GM12878 (cell line): ENCODE results near the gene GPR146. TPM values are rescaled to one million over a fixed set of nuclear protein-coding genes. Genes with fewer than 3 reads are reported as not detected.

ENCODE experiments used
- ATAC-seq: fragments of 200-7000 bp; cut with Tn5 transposase; 3 replicates; pipeline ENCODE4 v1.9.1; 2020; ENCODE audit warnings: mild to moderate bottlenecking, moderate library complexity
- BruUV-seq: library from RNA; stranded (reverse); fragments of 400-500 nt; replicated peaks from 2 replicates; lab custom pipeline; 2021; lab: Mats Ljungman, UMichigan
- CTCF ChIA-PET: fragments of 300-600 bp; sonication (Branson Sonifier 250); formaldehyde crosslinking; extraction: SDS; loops from one replicate; lab custom pipeline; 2021; ENCODE audit warnings: inconsistent platforms; lab: Yijun Ruan, JAX
- POLR2A ChIA-PET: fragments of 350-600 bp; formaldehyde crosslinking; extraction: SDS; loops from one replicate; lab custom pipeline; 2021; ENCODE audit warnings: inconsistent platforms; lab: Charles Lee
- RAD21 ChIA-PET: fragments of 300-600 bp; sonication (Branson Sonifier 250); formaldehyde crosslinking; loops from one replicate; lab custom pipeline; 2023; ENCODE audit warnings: antibody characterized with exemption; ENCODE audit not compliant: unreplicated experiment; lab: Charles Lee
- SMC1A ChIA-PET: fragments of 300-600 bp; sonication (Branson Sonifier 250); formaldehyde crosslinking; loops from one replicate; lab custom pipeline; 2023; ENCODE audit not compliant: unreplicated experiment, uncharacterized antibody; lab: Charles Lee
- DNase-seq: peaks from one replicate; pipeline ENCODE4 v3.0.0-alpha.2; 2011; ENCODE audit warnings: low read depth, low spot score
- FAIRE-seq: peaks from 3 replicates; lab custom pipeline; 2011; peaks lifted over from hg19 to GRCh38; lab: Jason Lieb, UNC
- H2AFZ ChIP-seq: 2 replicates; pipeline ENCODE4 v1.6.0; 2011; ENCODE audit warnings: low read depth, low read length, control low read depth; ENCODE audit not compliant: control insufficient read depth
- H3K27ac ChIP-seq: 2 replicates; pipeline ENCODE4 v1.5.1; 2011; ENCODE audit warnings: control low read depth; ENCODE audit not compliant: control insufficient read depth, insufficient read depth
- H3K27me3 ChIP-seq, 2 experiments: replicated peaks in 1 of 2; 2 replicates each; pipeline versions ENCODE4 v1.6.0 to v1.6.1; 2011; ENCODE audit warnings: low read length in 1 of 2; ENCODE audit not compliant: control insufficient read depth in 2 of 2, insufficient read depth in 2 of 2
- H3K36me3 ChIP-seq, 2 experiments: 2 replicates each; pipeline ENCODE4 v1.5.1; 2011; ENCODE audit warnings: low read length in 1 of 2; ENCODE audit not compliant: control insufficient read depth in 2 of 2, insufficient read depth in 2 of 2
- H3K4me1 ChIP-seq: 2 replicates; pipeline ENCODE4 v1.6.1; 2011; ENCODE audit warnings: mild to moderate bottlenecking, low read length, moderate library complexity, mixed read lengths; ENCODE audit not compliant: control insufficient read depth, insufficient read depth
- H3K4me2 ChIP-seq: 2 replicates; pipeline ENCODE4 v1.6.0; 2011; ENCODE audit warnings: control low read depth; ENCODE audit not compliant: control insufficient read depth, insufficient read depth
- H3K4me3 ChIP-seq: fragments of 200-600 bp; sonication (generic); 2 replicates; pipeline ENCODE4 v1.5.1; 2016
- H3K79me2 ChIP-seq: 2 replicates; pipeline ENCODE4 v1.6.0; 2011; ENCODE audit warnings: low read length; ENCODE audit not compliant: control insufficient read depth, insufficient read depth
- H3K9ac ChIP-seq: 2 replicates; pipeline ENCODE4 v1.8.0; 2011; ENCODE audit warnings: low read length, control low read depth, mixed read lengths; ENCODE audit not compliant: control insufficient read depth, insufficient read depth
- H3K9me3 ChIP-seq: replicated peaks from 3 replicates; pipeline ENCODE4 v1.5.1; 2011; ENCODE audit warnings: mild to moderate bottlenecking, low read length; ENCODE audit not compliant: control insufficient read depth, insufficient read depth
- H4K20me1 ChIP-seq: 2 replicates; pipeline ENCODE4 v1.6.0; 2011; ENCODE audit not compliant: control insufficient read depth, insufficient read depth
- ASH2L ChIP-seq: fragments of 300-600, 200-600 bp; sonication (generic); IDR thresholded peaks from 2 replicates; pipeline ENCODE4 v1.6.1; 2017; ENCODE audit warnings: low read depth, mild to moderate bottlenecking, borderline replicate concordance
- CBX5 ChIP-seq: sonication (generic); IDR thresholded peaks from 2 replicates; pipeline ENCODE4 v1.6.1; 2016; ENCODE audit warnings: low read depth, moderate library complexity, mild to moderate bottlenecking, inconsistent platforms
- GATAD2B ChIP-seq: fragments of 450-650 bp; conservative IDR thresholded peaks from 2 replicates; pipeline ENCODE4 v1.6.1; 2017; ENCODE audit warnings: low read depth, mild to moderate bottlenecking, moderate library complexity
- KLF5 ChIP-seq: fragments of 450-650 bp; IDR thresholded peaks from 2 replicates; pipeline ENCODE4 v1.6.1; 2014; ENCODE audit warnings: mild to moderate bottlenecking; ENCODE audit not compliant: partially characterized antibody
- MAX ChIP-seq: IDR thresholded peaks from 2 replicates; pipeline ENCODE4 v1.6.1; 2012; ENCODE audit warnings: low read depth, low read length, improper control_type of control experiment
- NFYA ChIP-seq: IDR thresholded peaks from 2 replicates; pipeline ENCODE4 v1.6.1; 2011; ENCODE audit warnings: low read depth, mild to moderate bottlenecking, low read length, improper control_type of control experiment, borderline replicate concordance
- RAD21 ChIP-seq: IDR thresholded peaks from 2 replicates; pipeline ENCODE4 v1.6.1; 2011; ENCODE audit warnings: mild to moderate bottlenecking, low read depth, low read length, moderate library complexity; ENCODE audit not compliant: insufficient read depth
- STAT1 ChIP-seq: fragments of 450-650 bp; conservative IDR thresholded peaks from 2 replicates; pipeline ENCODE4 v1.6.1; 2014; ENCODE audit warnings: antibody characterized with exemption, mild to moderate bottlenecking
- USF1 ChIP-seq: IDR thresholded peaks from 2 replicates; pipeline ENCODE4 v1.6.1; 2011; ENCODE audit warnings: borderline replicate concordance, low read depth, mild to moderate bottlenecking, moderate library complexity, mixed read lengths, low read length; ENCODE audit not compliant: insufficient read depth; ENCODE audit errors: extremely low read length
- ZNF592 ChIP-seq: fragments of 450-650 bp; IDR thresholded peaks from 2 replicates; pipeline ENCODE4 v1.6.1; 2017; ENCODE audit warnings: mild to moderate bottlenecking, moderate library complexity
- ZSCAN29 ChIP-seq: fragments of 450-650 bp; IDR thresholded peaks from 2 replicates; pipeline ENCODE4 v1.6.1; 2017; ENCODE audit warnings: mild to moderate bottlenecking, moderate library complexity
- WGBS: methylation state at CpG from one replicate; pipeline ENCODE4 v1.1.6; 2016; ENCODE audit warnings: low lambda C conversion rate; ENCODE audit not compliant: insufficient replicate concordance, insufficient coverage; ENCODE audit errors: missing lambda C conversion rate; 5-methylcytosine and 5-hydroxymethylcytosine counted together
- in situ Hi-C: fragments of 300-500 bp; cut with MboI; formaldehyde crosslinking; loops from 9 replicates; pipeline ENCODE4 v1.14.3; 2018; ENCODE audit warnings: mixed read lengths
- intact Hi-C: fragments of 100-400 bp; cut with micrococcal nuclease; formaldehyde crosslinking; loops from one replicate; pipeline ENCODE4 v1.14.2; 2022; ENCODE audit not compliant: unreplicated experiment
- polyA plus RNA-seq, 11 experiments: library from polyadenylated mRNA; depleted of rRNA in 4 of 11; unstranded in 6 of 11; stranded (reverse) in 5 of 11; fragments of >200 nt; fragmentation: Nextera tagmentation in 4 of 11; fragmentation: Illumina TruSeq in 1 of 11; extraction: Ambion mirVana in 4 of 11; extraction: Trizol in 1 of 11; gene quantifications; 1 replicate in 1 of 11; 2 replicates in 10 of 11; pipeline versions ENCODE4 v1.2.1 to v1.2.3, GENCODE V29; 2011 to 2016; ENCODE audit warnings: inconsistent platforms in 2 of 11, missing spikeins in 2 of 11, low read depth in 1 of 11
- total RNA-seq, 4 experiments: library from RNA; depleted of rRNA in 3 of 4; stranded (reverse); fragments of >200 nt in 3 of 4; fragmentation: Illumina TruSeq in 1 of 4; extraction: Trizol in 1 of 4; gene quantifications; 2 replicates each; pipeline versions ENCODE4 v1.2.1 to v1.2.3, GENCODE V29; 2013 to 2021
- TF ChIP-seq, protein P1 (sequence below): fragments of 450-650 bp; IDR thresholded peaks from 2 replicates; pipeline ENCODE4 v1.6.1; 2017; ENCODE audit warnings: antibody characterized with exemption, mild to moderate bottlenecking, moderate library complexity

GPR146 gene
- total and polyA plus RNA-seq, 10 of the 15 experiments (the other 5 are each of a cell fraction or from before 2014, with no cell fraction given): 0.19 to 12.0 (median 0.54) TPM; not detected in 2

- H3K79me2 ChIP-seq: no peaks in the 10 kb centered on the region; the same call in 1 of the 2 replicates
- SMC1A ChIA-PET: interaction anchor here (1.3 kb wide), 1 partner anchor 19 kb away, joined by 3 read pairs; no protein-coding TSS in a partner anchor
- FAIRE-seq (no peak), DNase-seq (no peak), ATAC-seq (no peak)
- H3K4me2 ChIP-seq: no peak overlapping the region
- intact Hi-C loops: no loop called here
- in situ Hi-C loops: no loop called here
- H3K4me1 ChIP-seq: peaks cover 10% of the 10 kb centered on the region
- no peak overlapping the region for H3K4me3 ChIP-seq
- POLR2A ChIA-PET: interaction anchor here (1.6 to 4.3 kb wide), 2 partner anchors 15 to 18 kb away, joined by 3 to 21 read pairs; no protein-coding TSS in a partner anchor
- H3K27ac ChIP-seq: no peak overlapping the region
- BruUV-seq: no TSS peak
- H2AFZ ChIP-seq: no peak overlapping the region
- H3K9me3 ChIP-seq: no peaks in the 10 kb centered on the region
- H3K27me3 ChIP-seq: no peaks in the 10 kb centered on the region
- H3K36me3 ChIP-seq: no peaks in the 10 kb centered on the region; a peak in 1 of 4 replicates
- CTCF ChIA-PET: interaction anchor here (0.9 to 5.0 kb wide), 3 partner anchors 24 to 49 kb away, joined by 4 to 36 read pairs (median 19); no protein-coding TSS in a partner anchor
- no peaks in the 10 kb centered on the region for H4K20me1 ChIP-seq
- WGBS: 92% methylated on average over 40 of the region's 40 CpGs
- RAD21 ChIA-PET: interaction anchor here (3.3 kb wide), 1 partner anchor 17 kb away, joined by 15 read pairs; no protein-coding TSS in a partner anchor
- no peak overlapping the region for H3K9ac ChIP-seq
- TF ChIP-seq NFYA: no peak
- no peak for TF ChIP-seq GATAD2B
- TF ChIP-seq ASH2L: no peak
- TF ChIP-seq, protein P1, sequence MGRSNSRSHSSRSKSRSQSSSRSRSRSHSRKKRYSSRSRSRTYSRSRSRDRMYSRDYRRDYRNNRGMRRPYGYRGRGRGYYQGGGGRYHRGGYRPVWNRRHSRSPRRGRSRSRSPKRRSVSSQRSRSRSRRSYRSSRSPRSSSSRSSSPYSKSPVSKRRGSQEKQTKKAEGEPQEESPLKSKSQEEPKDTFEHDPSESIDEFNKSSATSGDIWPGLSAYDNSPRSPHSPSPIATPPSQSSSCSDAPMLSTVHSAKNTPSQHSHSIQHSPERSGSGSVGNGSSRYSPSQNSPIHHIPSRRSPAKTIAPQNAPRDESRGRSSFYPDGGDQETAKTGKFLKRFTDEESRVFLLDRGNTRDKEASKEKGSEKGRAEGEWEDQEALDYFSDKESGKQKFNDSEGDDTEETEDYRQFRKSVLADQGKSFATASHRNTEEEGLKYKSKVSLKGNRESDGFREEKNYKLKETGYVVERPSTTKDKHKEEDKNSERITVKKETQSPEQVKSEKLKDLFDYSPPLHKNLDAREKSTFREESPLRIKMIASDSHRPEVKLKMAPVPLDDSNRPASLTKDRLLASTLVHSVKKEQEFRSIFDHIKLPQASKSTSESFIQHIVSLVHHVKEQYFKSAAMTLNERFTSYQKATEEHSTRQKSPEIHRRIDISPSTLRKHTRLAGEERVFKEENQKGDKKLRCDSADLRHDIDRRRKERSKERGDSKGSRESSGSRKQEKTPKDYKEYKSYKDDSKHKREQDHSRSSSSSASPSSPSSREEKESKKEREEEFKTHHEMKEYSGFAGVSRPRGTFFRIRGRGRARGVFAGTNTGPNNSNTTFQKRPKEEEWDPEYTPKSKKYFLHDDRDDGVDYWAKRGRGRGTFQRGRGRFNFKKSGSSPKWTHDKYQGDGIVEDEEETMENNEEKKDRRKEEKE: no peak
- no peak for TF ChIP-seq USF1
- TF ChIP-seq KLF5: no peak
- TF ChIP-seq ZSCAN29: no peak
- TF ChIP-seq RAD21: no peak
- TF ChIP-seq ZNF592: no peak
- TF ChIP-seq CBX5: no peak
- TF ChIP-seq MAX: no peak
- TF ChIP-seq STAT1: no peak
These were observed 2.5 kb upstream of the GPR146 start for GRCh38 chr7:1041551-1042491.
